Lung (tissue), 12 donors: ENCODE data around the gene SNX19. TPM values are rescaled to one million over a fixed set of nuclear protein-coding genes. Genes with fewer than 3 reads are reported as not detected.
A peak's percentile ranks its signal among the peaks of the same experiment; 100 is the strongest.

Experiments
- ATAC-seq: fragments of 200-7000 bp; cut with Tn5 transposase; one replicate; pipeline ENCODE4 v1.9.1; 2020; ENCODE audit warnings: moderate number of reproducible peaks; ENCODE audit not compliant: insufficient read depth, low FRiP score
- DNase-seq, 3 donors: peaks; one replicate each; pipeline ENCODE4 v3.0.0-alpha.2; 2013 to 2017
- H3K27ac ChIP-seq, 2 donors: one replicate each; pipeline ENCODE4 v1.5.1; 2013; ENCODE audit warnings: mild to moderate bottlenecking in 2 of 2, moderate library complexity in 2 of 2, control low read depth in 1 of 2, inconsistent platforms in 1 of 2, low read depth in 1 of 2, low read length in 1 of 2
- H3K27me3 ChIP-seq, 3 donors: one replicate each; pipeline ENCODE4 v1.5.1; 2013; ENCODE audit warnings: low read length in 2 of 3; ENCODE audit not compliant: control insufficient read depth in 3 of 3, insufficient read depth in 3 of 3
- H3K36me3 ChIP-seq, 4 donors: one replicate each; pipeline ENCODE4 v1.5.1; 2013; ENCODE audit warnings: low read length in 4 of 4, mild to moderate bottlenecking in 1 of 4, moderate library complexity in 1 of 4; ENCODE audit not compliant: control insufficient read depth in 4 of 4, insufficient read depth in 4 of 4
- H3K4me1 ChIP-seq, 5 donors: one replicate each; pipeline ENCODE4 v1.5.1; 2013; ENCODE audit warnings: low read length in 5 of 5, mild to moderate bottlenecking in 2 of 5, moderate library complexity in 1 of 5; ENCODE audit not compliant: control insufficient read depth in 5 of 5, insufficient read depth in 5 of 5
- H3K4me3 ChIP-seq: one replicate; pipeline ENCODE4 v1.5.1; 2013; ENCODE audit warnings: mild to moderate bottlenecking, control low read depth, moderate library complexity
- H3K9ac ChIP-seq, 2 donors: one replicate each; pipeline ENCODE4 v1.5.1; 2013; ENCODE audit warnings: low read length in 2 of 2, control low read depth in 1 of 2; ENCODE audit not compliant: insufficient read depth in 1 of 2
- H3K9me3 ChIP-seq, 4 donors: one replicate each; pipeline ENCODE4 v1.5.1; 2013; ENCODE audit warnings: low read length in 3 of 4, mild to moderate bottlenecking in 1 of 4, moderate library complexity in 1 of 4; ENCODE audit not compliant: control insufficient read depth in 4 of 4, insufficient read depth in 3 of 4
- WGBS, 2 donors: extraction: QIAGEN DNeasy Blood & Tissue Kit; methylation state at CpG; one replicate each; pipeline ENCODE4 v1.1.7; 2013; 5-methylcytosine and 5-hydroxymethylcytosine counted together
- polyA plus RNA-seq, 2 donors: library from polyadenylated mRNA; stranded (reverse); fragments of 200-250 nt; gene quantifications; one replicate each; pipeline ENCODE4 v1.2.1, GENCODE V29; 2013
- total RNA-seq, 2 donors: library from RNA; depleted of rRNA in 1 of 2; stranded (reverse); fragments of >200 nt in 1 of 2; gene quantifications; one replicate each; pipeline ENCODE4 v1.2.1, GENCODE V29; 2014 to 2021
- TF ChIP-seq, protein P1 (sequence below): IDR thresholded peaks from 2 replicates; pipeline ENCODE4 v1.5.1; 2012; ENCODE audit warnings: mild to moderate bottlenecking; ENCODE audit errors: control extremely low read depth, extremely low read depth
- donor health status: control.
- donor health status: control.
- donor health status: Bipolar disorder and iron deficiency.
- donor health status: healthy.
- donor health status: DM: yes; HTN: yes; CAD: no.

The SNX19 gene
- total and polyA plus RNA-seq, 4 donors = 13.9 to 64.3 (median 42.6) TPM

DNA sequence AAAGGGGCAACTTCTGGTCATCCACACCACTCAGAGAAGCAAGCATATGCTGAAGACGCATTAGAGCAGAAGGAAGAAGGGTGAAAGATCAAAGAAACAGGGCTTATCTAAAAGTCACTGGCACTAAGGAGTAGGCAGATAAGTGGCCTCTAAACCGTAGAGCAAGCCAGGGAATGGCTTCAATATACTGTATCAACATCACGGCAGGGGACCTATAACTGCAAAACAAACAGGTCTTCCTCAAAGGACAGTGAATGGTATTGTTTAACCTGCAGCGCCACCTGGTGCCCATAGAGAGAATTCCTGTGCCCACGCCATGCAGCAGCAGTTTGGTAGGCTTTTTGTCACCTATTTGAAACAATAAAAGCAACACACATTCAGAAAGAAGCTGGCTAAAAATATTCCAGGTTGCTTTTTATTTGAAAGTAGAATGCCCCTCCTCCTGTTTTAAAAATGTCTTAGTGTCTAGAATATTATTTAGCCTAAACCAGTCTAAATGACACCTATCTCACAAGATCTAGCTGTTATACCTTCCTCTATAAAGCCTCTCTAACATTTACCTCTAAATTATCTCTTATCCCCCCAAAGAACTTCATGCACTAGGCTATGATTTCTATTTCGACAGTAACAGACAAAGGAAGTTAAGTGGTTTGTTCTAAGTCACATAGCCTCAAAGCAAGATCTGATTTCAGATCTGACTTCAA, 21.8 kb downstream of the SNX19 start:
- peak; percentile 78 to 89 (median 87) for DNase-seq
- Histone ChIP-seq H3K4me3 (no peak overlapping the region), H3K9ac (no peak overlapping the region), H3K36me3 (peaks cover 15 to 30% (median 22%) of the 10 kb centered on the region in 4 donors), H3K27me3 (no peaks in the 10 kb centered on the region), H3K4me1 (peaks cover 0 to 22% (median 14%) of the 10 kb centered on the region in 5 donors), H3K9me3 (no peaks in the 10 kb centered on the region), H3K27ac (no peak overlapping the region)
- 28 to 32% methylated on average over 6 of the region's 6 CpGs for WGBS, 2 donors
- TF ChIP-seq, protein P1, sequence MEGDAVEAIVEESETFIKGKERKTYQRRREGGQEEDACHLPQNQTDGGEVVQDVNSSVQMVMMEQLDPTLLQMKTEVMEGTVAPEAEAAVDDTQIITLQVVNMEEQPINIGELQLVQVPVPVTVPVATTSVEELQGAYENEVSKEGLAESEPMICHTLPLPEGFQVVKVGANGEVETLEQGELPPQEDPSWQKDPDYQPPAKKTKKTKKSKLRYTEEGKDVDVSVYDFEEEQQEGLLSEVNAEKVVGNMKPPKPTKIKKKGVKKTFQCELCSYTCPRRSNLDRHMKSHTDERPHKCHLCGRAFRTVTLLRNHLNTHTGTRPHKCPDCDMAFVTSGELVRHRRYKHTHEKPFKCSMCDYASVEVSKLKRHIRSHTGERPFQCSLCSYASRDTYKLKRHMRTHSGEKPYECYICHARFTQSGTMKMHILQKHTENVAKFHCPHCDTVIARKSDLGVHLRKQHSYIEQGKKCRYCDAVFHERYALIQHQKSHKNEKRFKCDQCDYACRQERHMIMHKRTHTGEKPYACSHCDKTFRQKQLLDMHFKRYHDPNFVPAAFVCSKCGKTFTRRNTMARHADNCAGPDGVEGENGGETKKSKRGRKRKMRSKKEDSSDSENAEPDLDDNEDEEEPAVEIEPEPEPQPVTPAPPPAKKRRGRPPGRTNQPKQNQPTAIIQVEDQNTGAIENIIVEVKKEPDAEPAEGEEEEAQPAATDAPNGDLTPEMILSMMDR = peak; percentile 68
- ATAC-seq = peak; percentile 56

DNA sequence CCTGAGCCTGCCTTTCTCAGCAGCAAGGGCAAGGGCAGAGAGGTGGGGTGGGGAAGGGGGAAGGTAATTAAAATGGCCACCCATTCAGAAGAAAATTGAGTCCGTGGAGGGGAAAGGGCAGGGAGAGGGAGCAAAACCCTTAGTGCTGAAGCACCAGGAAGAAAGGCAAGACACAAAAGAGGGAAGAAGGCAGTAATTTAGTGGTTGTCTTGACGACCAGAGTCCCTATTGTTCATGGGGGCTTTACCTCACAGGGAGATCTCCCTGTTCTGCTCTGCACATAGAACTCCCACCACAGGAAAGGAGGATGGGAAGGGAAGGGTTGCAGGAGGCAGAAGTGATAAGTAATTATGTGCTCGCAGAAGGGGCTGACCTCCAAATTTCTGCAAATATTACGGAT, 23.4 kb downstream of the SNX19 start:
- Histone ChIP-seq H3K36me3 (peaks cover 10 to 26% (median 18%) of the 10 kb centered on the region in 4 donors), H3K4me1 (peaks cover 0 to 14% (median 12%) of the 10 kb centered on the region in 5 donors), H3K9me3 (no peaks in the 10 kb centered on the region), H3K9ac (no peak overlapping the region), H3K4me3 (no peak overlapping the region), H3K27ac (no peak overlapping the region), H3K27me3 (no peaks in the 10 kb centered on the region)
- DNase-seq (no peak), ATAC-seq (no peak)
- 63 to 70% methylated on average over 4 of the region's 4 CpGs for WGBS, 2 donors
- TF ChIP-seq, protein P1 = no peak

DNA sequence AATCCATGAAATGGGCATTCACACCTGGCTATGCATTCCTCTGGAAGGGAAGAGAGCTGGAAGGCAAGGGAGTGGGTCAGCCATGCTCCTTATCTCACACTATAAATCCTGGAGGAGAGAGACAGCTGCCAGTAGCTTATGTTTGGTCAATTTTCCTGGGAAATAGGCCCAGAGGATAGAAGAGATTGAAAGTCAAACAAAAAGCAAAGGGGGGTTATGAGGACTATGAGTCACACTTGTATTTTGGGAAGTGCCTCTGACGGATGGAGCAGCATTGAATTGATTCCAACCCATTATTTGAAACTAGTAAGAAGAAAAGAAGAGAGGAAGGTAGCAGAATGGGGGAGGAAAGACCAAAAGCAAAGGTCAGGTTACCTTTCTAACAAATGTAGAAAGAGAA, 25.0 kb downstream of the SNX19 start:
- TF ChIP-seq, protein P1 = no peak
- no peaks in the 10 kb centered on the region for H3K9me3 ChIP-seq
- H3K36me3 ChIP-seq = peaks cover 14 to 26% (median 15%) of the 10 kb centered on the region in 4 donors
- no peaks in the 10 kb centered on the region for H3K27me3 ChIP-seq
- 29 to 33% methylated on average over 1 of the region's 1 CpG for WGBS, 2 donors
- no peak for DNase-seq
- H3K4me3 ChIP-seq = no peak overlapping the region
- no peak overlapping the region for H3K9ac ChIP-seq
- ATAC-seq = no peak
- H3K4me1 ChIP-seq = peaks cover 0 to 11% (median 1%) of the 10 kb centered on the region in 5 donors
- peak overlapping the region in 1 of 2 donors; percentile 1 for H3K27ac ChIP-seq
